ENCODE data around the gene TRERF1.

Gene TRERF1

GRCh38 chr6:42366011-42366705, 85.6 kb downstream of the TRERF1 start:
- DNase-seq, result no peak

GRCh38 chr6:42365021-42365420, 86.7 kb downstream of the TRERF1 start:
- no peak for DNase-seq

GRCh38 chr6:42363926-42364849, 87.5 kb downstream of the TRERF1 start:
- DNase-seq, result no peak

- DNase-seq, result no peak
Observed at GRCh38 chr6:42361036-42361435, 90.7 kb downstream of the TRERF1 start.

GRCh38 chr6:42359021-42359420, 92.7 kb downstream of the TRERF1 start:
- DNase-seq, result no peak

GRCh38 chr6:42355416-42355815, 96.3 kb downstream of the TRERF1 start:
- no peak for DNase-seq

GRCh38 chr6:42354702-42355101, 97.0 kb downstream of the TRERF1 start:
- DNase-seq, result no peak

- no peak for DNase-seq
Observed at GRCh38 chr6:42352856-42353564, 98.7 kb downstream of the TRERF1 start.

- no peak for DNase-seq
Observed at GRCh38 chr6:42350911-42351310, 100.8 kb downstream of the TRERF1 start.

GRCh38 chr6:42349753-42350511, 101.8 kb downstream of the TRERF1 start:
- DNase-seq, result no peak

- no peak for DNase-seq
Observed at GRCh38 chr6:42347456-42347855, 104.3 kb downstream of the TRERF1 start.

GRCh38 chr6:42345696-42346416, 105.9 kb downstream of the TRERF1 start:
- DNase-seq, result no peak

- DNase-seq, result no peak
Observed at GRCh38 chr6:42344756-42345155, 107.0 kb downstream of the TRERF1 start.

GRCh38 chr6:42341771-42342553, 109.8 kb downstream of the TRERF1 start:
- DNase-seq, result no peak

GRCh38 chr6:42341221-42341620, 110.5 kb downstream of the TRERF1 start:
- no peak for DNase-seq

GRCh38 chr6:42340511-42340910, 111.2 kb downstream of the TRERF1 start:
- no peak for DNase-seq

- DNase-seq, result peak in 1 of 2 donors; percentile 40
Observed at GRCh38 chr6:42339991-42340401, 111.7 kb downstream of the TRERF1 start.

GRCh38 chr6:42338744-42339222, 112.9 kb downstream of the TRERF1 start:
- peak in 1 of 2 donors; percentile 11 for DNase-seq

- no peak for DNase-seq
Observed at GRCh38 chr6:42337985-42338743, 113.6 kb downstream of the TRERF1 start.

- no peak for DNase-seq
Observed at GRCh38 chr6:42336431-42336830, 115.3 kb downstream of the TRERF1 start.
